Right lobe of liver (tissue), 6 donors: ENCODE data around the gene MAPKAP1. TPM values are rescaled to one million over a fixed set of nuclear protein-coding genes. Genes with fewer than 3 reads are reported as not detected.

Source experiments
- ATAC-seq, 4 donors: fragments of 200-7000 bp; cut with Tn5 transposase; one replicate each; pipeline ENCODE4 v1.9.1; 2020; ENCODE audit warnings: mild to moderate bottlenecking in 4 of 4, moderate library complexity in 4 of 4
- DNase-seq, 3 donors: peaks; one replicate each; pipeline ENCODE4 v3.0.0-alpha.2; 2020
- H3K27ac ChIP-seq, 3 donors: fragments of 200-600 bp; one replicate each; pipeline ENCODE4 v1.8.0; 2022
- H3K27me3 ChIP-seq, 2 donors: fragments of 200-600 bp; one replicate each; pipeline ENCODE4 v1.8.0; 2022
- H3K36me3 ChIP-seq, 4 donors: fragments of 200-600 bp; sonication (generic) in 1 of 4; one replicate each; pipeline versions ENCODE4 v1.5.1 to v1.8.0; 2017 to 2022; ENCODE audit warnings: control low read depth in 1 of 4
- H3K4me1 ChIP-seq, 4 donors: fragments of 200-600 bp; sonication (generic) in 1 of 4; one replicate each; pipeline versions ENCODE4 v1.5.1 to v1.8.0; 2017 to 2022; ENCODE audit warnings: control low read depth in 1 of 4
- H3K4me3 ChIP-seq, 3 donors: fragments of 200-600 bp; one replicate each; pipeline ENCODE4 v1.8.0; 2022
- H3K9me3 ChIP-seq, 4 donors: fragments of 200-600 bp; sonication (generic) in 1 of 4; one replicate each; pipeline versions ENCODE4 v1.5.1 to v1.8.0; 2017 to 2022; ENCODE audit warnings: control low read depth in 1 of 4
- CTCF ChIP-seq, 4 donors: fragments of 200-600 bp in 3 of 4; fragments of 450-650 bp in 1 of 4; IDR thresholded peaks; one replicate each; pipeline versions ENCODE4 v1.5.1 to v1.8.0; 2016 to 2022; ENCODE audit warnings: antibody characterized with exemption in 4 of 4, mild to moderate bottlenecking in 2 of 4
- POLR2A ChIP-seq: fragments of 450-650 bp; IDR thresholded peaks from one replicate; pipeline ENCODE4 v1.6.1; 2017; ENCODE audit warnings: antibody characterized with exemption, mild to moderate bottlenecking
- WGBS: methylation state at CpG from one replicate; pipeline ENCODE4 v1.1.6; 2018; ENCODE audit warnings: low coverage, low lambda C conversion rate; ENCODE audit not compliant: insufficient coverage; ENCODE audit errors: missing lambda C conversion rate; 5-methylcytosine and 5-hydroxymethylcytosine counted together
- intact Hi-C, 2 donors: fragments of 100-400 bp; cut with DNase I; formaldehyde crosslinking; loops; one replicate each; pipeline versions ENCODE4 v1.11.2 to v1.14.1; 2022
- total RNA-seq, 6 experiments: library from RNA; depleted of rRNA in 2 of 6; stranded (reverse); fragments of >200 nt in 2 of 6; fragmentation: NEBNext Ultra II Directional in 3 of 6; extraction: Animal tissue kit (Norgen Biotek cat#: 25700) in 3 of 6; gene quantifications; one replicate each; pipeline versions ENCODE4 v1.1.0 to v1.2.4, GENCODE V29; 2016 to 2023
- donor health status: DM: no; HTN: yes; CAD: no.
- donor health status: DM: no; HTN: no; CAD: no.
- donor health status: DM: no; HTN: no; CAD: no.
- donor health status: DM: no; HTN: yes; CAD: no.
- donor health status: DM: no; HTN: yes; CAD: no.

Gene MAPKAP1
- total RNA-seq, 6 experiments from 2014 or later, result 29.6 to 53.2 (median 48.3) TPM

DNA sequence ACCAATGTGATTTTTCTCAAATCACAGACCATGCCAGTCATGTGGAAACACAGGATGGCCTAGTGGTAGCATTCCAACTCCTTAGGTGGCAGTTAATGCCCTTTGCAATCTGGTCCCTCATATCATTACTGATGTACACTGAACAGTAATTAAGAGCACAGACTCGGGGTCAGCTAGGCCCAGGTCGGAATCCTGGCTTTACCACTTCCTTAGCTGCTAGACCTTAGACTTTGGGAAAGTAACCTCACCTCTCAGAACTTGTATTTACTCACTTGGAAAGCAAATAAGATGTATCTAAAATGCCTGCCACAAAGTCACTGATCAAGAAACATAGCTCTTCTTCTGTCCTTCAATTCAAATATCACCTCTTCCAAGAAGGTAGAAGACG, 112.8 kb downstream of the MAPKAP1 start:
- TF ChIP-seq POLR2A (no peak), CTCF (IDR thresholded peaks at IDR 0.05) (no peak)
- 73% methylated on average over 3 of the region's 3 CpGs for WGBS
- Histone ChIP-seq H3K9me3 (no peaks in the 10 kb centered on the region), H3K27me3 (no peaks in the 10 kb centered on the region), H3K4me3 (no peak overlapping the region), H3K4me1 (peaks cover 0 to 15% (median 4%) of the 10 kb centered on the region in 4 donors), H3K27ac (peak overlapping the region in 1 of 3 donors; percentile 15), H3K36me3 (no peaks in the 10 kb centered on the region)
- intact Hi-C loops, result no loop called here
- ATAC-seq (peak in 1 of 4 donors; percentile 33), DNase-seq (no peak)

DNA sequence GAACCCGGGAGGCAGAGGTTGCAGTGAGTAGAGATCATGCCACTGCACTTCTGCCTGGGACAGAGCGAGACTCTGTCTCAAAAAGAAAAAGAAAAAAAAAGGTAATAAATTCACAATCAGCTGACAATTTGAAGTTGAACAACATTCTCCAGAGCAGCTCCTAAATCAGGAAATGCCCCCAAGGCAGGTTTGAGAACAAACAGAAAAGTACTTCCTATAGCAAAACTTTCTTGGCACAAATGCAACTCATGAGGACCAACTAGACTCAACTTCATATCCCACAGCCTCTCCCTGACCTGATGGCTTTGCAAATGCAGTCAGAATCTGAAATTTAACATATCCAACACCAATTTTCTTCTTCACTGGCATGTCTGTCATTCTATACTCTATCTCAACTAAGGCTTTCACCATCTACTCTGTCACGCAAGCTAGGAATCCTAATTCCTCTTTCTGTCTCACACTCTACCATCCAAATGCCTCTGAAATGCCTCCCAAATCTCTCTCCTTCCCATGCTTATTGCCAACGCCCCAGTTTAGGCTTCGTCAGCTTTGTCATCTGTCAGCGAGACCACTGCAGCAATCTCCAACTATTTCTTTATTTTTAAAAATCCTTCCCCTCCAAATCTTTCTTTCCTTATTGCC, 113.3 kb downstream of the MAPKAP1 start:
- ATAC-seq (no peak), DNase-seq (no peak)
- Histone ChIP-seq H3K4me1 (peaks cover 0 to 11% (median under 1%) of the 10 kb centered on the region in 4 donors), H3K27me3 (no peaks in the 10 kb centered on the region), H3K9me3 (no peaks in the 10 kb centered on the region), H3K27ac (no peak overlapping the region), H3K4me3 (no peak overlapping the region), H3K36me3 (no peaks in the 10 kb centered on the region)
- TF ChIP-seq CTCF (IDR thresholded peaks at IDR 0.05) (no peak), POLR2A (no peak)
- 91% methylated on average over 6 of the region's 6 CpGs for WGBS
- intact Hi-C loops, result no loop called here

- intact Hi-C loops, result no loop called here
Measured at GRCh38 chr9:125591888-125592287, 115.1 kb downstream of the MAPKAP1 start.

GRCh38 chr9:125591245-125591644, 115.8 kb downstream of the MAPKAP1 start:
- Histone ChIP-seq H3K4me3 (no peak overlapping the region), H3K36me3 (no peaks in the 10 kb centered on the region), H3K27me3 (no peaks in the 10 kb centered on the region), H3K27ac (no peak overlapping the region), H3K9me3 (no peaks in the 10 kb centered on the region), H3K4me1 (peaks cover 0 to 24% (median 3%) of the 10 kb centered on the region in 4 donors)
- 96% methylated on average over 2 of the region's 3 CpGs for WGBS
- ATAC-seq (no peak), DNase-seq (no peak)
- no peak for TF ChIP-seq POLR2A
- no peak for TF ChIP-seq CTCF (IDR thresholded peaks at IDR 0.05)
- intact Hi-C loops, result no loop called here

More at GRCh38 chr9:125591888-125592287, 115.1 kb downstream of the MAPKAP1 start:
- no peaks in the 10 kb centered on the region for H3K9me3 ChIP-seq
- no peak overlapping the region for H3K27ac ChIP-seq
- H3K4me3 ChIP-seq, result no peak overlapping the region
- TF ChIP-seq POLR2A (no peak), CTCF (IDR thresholded peaks at IDR 0.05) (no peak)
- H3K36me3 ChIP-seq, result no peaks in the 10 kb centered on the region
- H3K4me1 ChIP-seq, result peaks cover 0 to 18% (median under 1%) of the 10 kb centered on the region in 4 donors
- H3K27me3 ChIP-seq, result no peaks in the 10 kb centered on the region
- WGBS, result 94% methylated on average over 3 of the region's 4 CpGs
- DNase-seq (no peak), ATAC-seq (no peak)
